Liver (tissue), 9 donors: ENCODE measurements around the gene ITPA. TPM values are rescaled to one million over a fixed set of nuclear protein-coding genes. Genes with fewer than 3 reads are reported as not detected.

Experiments used
- DNase-seq: peaks from one replicate; pipeline ENCODE4 v3.0.0-alpha.2; 2017; ENCODE audit warnings: low spot score
- H3K27ac ChIP-seq, 2 donors: one replicate each; pipeline ENCODE4 v1.7.0; 2013; ENCODE audit warnings: inconsistent platforms in 2 of 2, low read length in 2 of 2, control low read depth in 1 of 2, low read depth in 1 of 2, mild to moderate bottlenecking in 1 of 2
- H3K27me3 ChIP-seq, 4 donors: one replicate each; pipeline versions ENCODE4 v1.6.1 to v1.7.0; 2013; ENCODE audit warnings: low read length in 3 of 4, inconsistent platforms in 1 of 4, mild to moderate bottlenecking in 1 of 4, moderate library complexity in 1 of 4; ENCODE audit not compliant: control insufficient read depth in 4 of 4, insufficient read depth in 4 of 4
- H3K36me3 ChIP-seq, 4 donors: one replicate each; pipeline versions ENCODE4 v1.6.1 to v1.7.0; 2013; ENCODE audit warnings: low read length in 3 of 4, mild to moderate bottlenecking in 3 of 4, low read depth in 1 of 4, moderate library complexity in 1 of 4; ENCODE audit not compliant: control insufficient read depth in 4 of 4, insufficient read depth in 3 of 4
- H3K4me1 ChIP-seq, 4 donors: one replicate each; pipeline versions ENCODE4 v1.6.1 to v1.7.0; 2013; ENCODE audit warnings: low read length in 3 of 4, mild to moderate bottlenecking in 3 of 4, moderate library complexity in 1 of 4; ENCODE audit not compliant: control insufficient read depth in 4 of 4, insufficient read depth in 4 of 4
- H3K4me3 ChIP-seq, 3 donors: one replicate each; pipeline versions ENCODE4 v1.6.1 to v1.7.0; 2013; ENCODE audit warnings: low read length in 3 of 3, control low read depth in 1 of 3, low read depth in 1 of 3, mild to moderate bottlenecking in 1 of 3
- H3K9ac ChIP-seq, 2 donors: one replicate each; pipeline ENCODE4 v1.7.0; 2013; ENCODE audit warnings: low read length in 2 of 2, mild to moderate bottlenecking in 2 of 2, moderate library complexity in 2 of 2, control low read depth in 1 of 2, low read depth in 1 of 2
- H3K9me3 ChIP-seq, 4 donors: one replicate each; pipeline versions ENCODE4 v1.6.1 to v1.7.0; 2013; ENCODE audit warnings: low read length in 3 of 4; ENCODE audit not compliant: control insufficient read depth in 4 of 4
- CTCF ChIP-seq: fragments of 150-350 bp; IDR thresholded peaks from 2 replicates; pipeline ENCODE4 v1.5.1; 2017; ENCODE audit warnings: improper control_type of control experiment, low read depth, low read length; ENCODE audit not compliant: missing input control
- EGR1 ChIP-seq, 2 donors: IDR thresholded peaks; 2 replicates each; pipeline ENCODE4 v1.6.1; 2016 to 2018; ENCODE audit warnings: antibody characterized with exemption in 2 of 2, low read depth in 2 of 2
- FOXA1 ChIP-seq: IDR thresholded peaks from 2 replicates; pipeline ENCODE4 v1.6.1; 2016; ENCODE audit warnings: antibody characterized with exemption
- FOXA2 ChIP-seq: IDR thresholded peaks from 2 replicates; pipeline ENCODE4 v1.6.1; 2016; ENCODE audit warnings: antibody characterized with exemption
- GABPA ChIP-seq, 2 donors: IDR thresholded peaks in 1 of 2; conservative IDR thresholded peaks in 1 of 2; 2 replicates each; pipeline ENCODE4 v1.6.1; 2016; ENCODE audit warnings: antibody characterized with exemption in 2 of 2, mild to moderate bottlenecking in 1 of 2, moderate library complexity in 1 of 2
- HNF4A ChIP-seq, 2 donors: conservative IDR thresholded peaks; 2 replicates each; pipeline ENCODE4 v1.6.1; 2016; ENCODE audit warnings: antibody characterized with exemption in 2 of 2, mild to moderate bottlenecking in 2 of 2
- HNF4G ChIP-seq: IDR thresholded peaks from 2 replicates; pipeline ENCODE4 v1.6.1; 2016; ENCODE audit warnings: antibody characterized with exemption
- JUND ChIP-seq, 2 donors: IDR thresholded peaks; 2 replicates each; pipeline ENCODE4 v1.6.1; 2016; ENCODE audit warnings: antibody characterized with exemption in 2 of 2
- MAX ChIP-seq: IDR thresholded peaks from 2 replicates; pipeline ENCODE4 v1.6.1; 2016; ENCODE audit warnings: antibody characterized with exemption
- NR2F2 ChIP-seq: IDR thresholded peaks from 2 replicates; pipeline ENCODE4 v1.6.1; 2016; ENCODE audit warnings: antibody characterized with exemption
- RAD21 ChIP-seq, 2 donors: IDR thresholded peaks; 2 replicates each; pipeline ENCODE4 v1.6.1; 2016; ENCODE audit warnings: antibody characterized with exemption in 2 of 2, mild to moderate bottlenecking in 2 of 2
- REST ChIP-seq: IDR thresholded peaks from 2 replicates; pipeline ENCODE4 v1.6.1; 2016; ENCODE audit warnings: antibody characterized with exemption, mild to moderate bottlenecking
- RXRA ChIP-seq, 2 donors: IDR thresholded peaks; 2 replicates each; pipeline ENCODE4 v1.6.1; 2017 to 2018; ENCODE audit warnings: antibody characterized with exemption in 2 of 2, mild to moderate bottlenecking in 1 of 2
- SP1 ChIP-seq: IDR thresholded peaks from 2 replicates; pipeline ENCODE4 v1.6.1; 2018; ENCODE audit warnings: antibody characterized with exemption, mild to moderate bottlenecking
- TAF1 ChIP-seq: conservative IDR thresholded peaks from 2 replicates; pipeline ENCODE4 v1.6.1; 2016; ENCODE audit warnings: antibody characterized with exemption, mild to moderate bottlenecking
- ZBTB33 ChIP-seq: IDR thresholded peaks from 2 replicates; pipeline ENCODE4 v1.6.1; 2016; ENCODE audit warnings: antibody characterized with exemption
- WGBS: extraction: QIAGEN DNeasy Blood & Tissue Kit; methylation state at CpG from one replicate; pipeline ENCODE4 v1.1.7; 2013; 5-methylcytosine and 5-hydroxymethylcytosine counted together
- polyA plus RNA-seq, 2 donors: library from polyadenylated mRNA; stranded (reverse) in 1 of 2; unstranded in 1 of 2; fragments of 200-250 nt in 1 of 2; fragments of >200 nt in 1 of 2; fragmentation: Nextera tagmentation in 1 of 2; extraction: Ambion mirVana in 1 of 2; gene quantifications; one replicate each; pipeline versions ENCODE4 v1.2.1 to v1.2.3, GENCODE V29; 2013 to 2015
- total RNA-seq, 2 donors: library from RNA; depleted of rRNA; stranded (reverse); fragments of >200 nt; gene quantifications; one replicate each; pipeline ENCODE4 v1.2.3, GENCODE V29; 2014
- donor health status: healthy.
- donor health status: healthy.
- donor health status: healthy.
- donor health status: healthy.
- donor health status: healthy.

ITPA gene
- total and polyA plus RNA-seq, 4 donors: 14.4 to 39.8 (median 19.7) TPM

GRCh38 chr20:3161316-3162079 is 47.8 kb upstream of the ITPA start:
- no peaks in the 10 kb centered on the region for H3K36me3 ChIP-seq
- no peak overlapping the region for H3K27ac ChIP-seq
- H3K27me3 ChIP-seq: no peaks in the 10 kb centered on the region
- peaks cover 10 to 29% (median 25%) of the 10 kb centered on the region in 4 donors for H3K4me1 ChIP-seq
- H3K4me3 ChIP-seq: no peak overlapping the region
- H3K9ac ChIP-seq: no peak overlapping the region
- no peaks in the 10 kb centered on the region for H3K9me3 ChIP-seq
- 82% methylated on average over 5 of the region's 5 CpGs for WGBS
- TF ChIP-seq MAX: no peak
- no peak for TF ChIP-seq HNF4G
- TF ChIP-seq GABPA (IDR thresholded peaks at IDR 0.05 in 1 of 2, conservative IDR thresholded peaks at IDR 0.05 in 1 of 2): no peak
- TF ChIP-seq RAD21 (IDR thresholded peaks at IDR 0.05): no peak
- no peak for TF ChIP-seq NR2F2
- TF ChIP-seq FOXA1: no peak
- TF ChIP-seq RXRA (IDR thresholded peaks at IDR 0.05): no peak
- no peak for DNase-seq

GRCh38 chr20:3162080-3162611 is 47.2 kb upstream of the ITPA start:
- TF ChIP-seq GABPA (IDR thresholded peaks at IDR 0.05 in 1 of 2, conservative IDR thresholded peaks at IDR 0.05 in 1 of 2) (no peak), TAF1 (no peak), REST (no peak), CTCF (no peak), RAD21 (IDR thresholded peaks at IDR 0.05) (no peak), FOXA1 (no peak), NR2F2 (no peak), ZBTB33 (no peak), FOXA2 (no peak), JUND (IDR thresholded peaks at IDR 0.05) (no peak), HNF4A (conservative IDR thresholded peaks at IDR 0.05) (no peak), EGR1 (IDR thresholded peaks at IDR 0.05; ENCODE audit: low read depth in 2 of 2) (no peak), RXRA (IDR thresholded peaks at IDR 0.05) (no peak), SP1 (no peak), HNF4G (no peak), MAX (no peak)
- Histone ChIP-seq H3K27ac (no peak overlapping the region), H3K9me3 (no peaks in the 10 kb centered on the region), H3K4me3 (no peak overlapping the region), H3K4me1 (peaks cover 10 to 23% (median 19%) of the 10 kb centered on the region in 4 donors), H3K36me3 (no peaks in the 10 kb centered on the region), H3K9ac (no peak overlapping the region), H3K27me3 (no peaks in the 10 kb centered on the region)
- DNase-seq: no peak
- WGBS: 66% methylated on average over 11 of the region's 11 CpGs
